GM19452 (cell line): ENCODE results near the gene NSD2.
"Not testable (repeated sequence)": the region's sequence is repeated elsewhere in the genome, so short reads cannot be mapped to it uniquely, and the experiment has no call there.

Experiments used
- ATAC-seq: cut with Tn5 transposase; IDR thresholded peaks from one replicate; pipeline ENCODE4 v1.9.1; 2021; ENCODE audit not compliant: unreplicated experiment

Gene NSD2

DNA sequence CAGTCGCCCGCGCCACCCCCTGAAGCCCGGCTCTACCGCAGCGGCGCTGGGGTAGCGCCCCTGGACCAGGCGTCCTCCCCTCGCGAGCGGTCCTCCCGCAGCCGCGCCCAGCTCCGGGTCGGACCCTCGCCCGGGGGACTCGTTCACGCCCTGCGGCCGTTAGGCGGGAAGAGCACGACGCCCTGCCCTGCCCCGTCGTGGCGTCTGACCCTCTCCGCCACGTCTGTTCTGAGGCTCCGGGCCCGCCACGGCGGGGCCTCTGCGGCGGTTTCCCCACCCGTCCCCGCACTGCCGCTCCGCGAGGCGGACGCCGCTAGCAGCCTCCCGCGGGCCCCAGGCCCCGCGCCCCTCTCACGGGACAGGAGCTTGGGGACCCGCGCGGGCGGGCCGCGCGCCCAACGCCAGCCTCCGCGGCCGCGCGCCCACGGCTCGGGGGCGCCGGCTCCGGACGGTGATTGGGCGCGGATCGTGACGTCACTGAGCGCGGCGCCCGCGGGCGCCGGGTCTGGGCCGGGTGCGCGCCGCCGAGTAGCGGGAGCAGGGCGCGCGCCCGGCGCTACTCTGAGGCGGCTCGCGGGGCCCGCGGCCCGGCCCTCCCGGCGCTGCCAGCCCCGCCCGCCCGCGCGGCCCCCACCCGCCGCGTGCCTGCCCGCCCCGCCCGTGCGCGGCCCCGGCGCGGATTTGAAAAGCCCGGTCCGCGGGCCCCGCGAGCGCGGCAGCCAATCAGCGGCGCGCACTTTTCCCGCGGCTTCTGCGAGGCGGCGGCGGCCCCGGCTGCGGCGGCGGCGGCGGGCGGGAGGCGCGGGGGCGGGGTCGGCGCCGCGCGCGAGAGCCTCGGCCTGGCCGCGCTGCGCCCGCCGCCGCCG is at the start of gene NSD2:
Gene NSD2 (plus strand): TSS at position 816 of the 866 bp plus-strand sequence. CDS start 29,262 bp downstream, outside the sequence.
- peak; percentile 66 for ATAC-seq

DNA sequence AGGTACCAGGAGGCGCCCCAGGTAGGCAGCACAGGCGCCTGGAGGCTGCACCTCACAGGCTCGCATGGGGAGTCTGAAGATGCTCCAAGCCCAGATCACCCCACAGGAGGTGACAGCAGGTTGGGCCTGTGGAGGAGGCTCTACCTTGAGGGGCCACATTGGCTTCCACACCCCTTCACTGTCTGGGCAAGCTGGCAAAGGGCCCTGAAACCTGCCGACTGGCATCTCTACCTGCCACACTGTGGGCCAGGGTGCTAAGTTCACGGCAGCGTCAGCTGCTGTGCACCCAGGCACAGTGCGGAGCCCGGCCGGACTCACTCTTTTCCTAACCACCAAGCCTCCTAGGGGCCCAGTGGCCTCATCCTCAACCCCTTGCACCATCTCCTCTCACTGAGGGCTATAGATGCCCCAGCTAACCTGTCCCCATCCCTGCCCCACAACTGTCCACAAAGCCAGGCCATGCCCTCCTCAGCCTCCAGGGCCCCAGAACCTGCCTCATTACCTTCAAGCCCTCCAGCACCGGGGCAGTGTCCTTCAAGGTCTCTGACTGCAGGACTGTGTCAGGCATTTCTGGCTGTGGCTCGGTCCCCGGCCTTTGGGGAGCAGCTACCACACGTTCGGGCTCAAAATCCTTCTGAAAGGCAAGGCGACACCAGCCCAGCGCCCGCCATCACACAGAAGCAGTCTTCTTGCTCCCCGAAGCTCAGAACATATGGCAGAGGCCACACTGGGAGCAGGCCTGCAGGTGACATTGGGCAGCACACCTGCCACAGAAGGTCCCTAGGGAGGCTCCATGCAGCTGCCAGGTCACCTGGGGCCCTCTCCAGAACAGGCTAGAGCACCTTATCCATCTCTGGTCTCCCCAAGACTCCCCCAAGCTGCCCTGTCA is 49.3 kb upstream of the NSD2 start:
- ATAC-seq = no peak

DNA sequence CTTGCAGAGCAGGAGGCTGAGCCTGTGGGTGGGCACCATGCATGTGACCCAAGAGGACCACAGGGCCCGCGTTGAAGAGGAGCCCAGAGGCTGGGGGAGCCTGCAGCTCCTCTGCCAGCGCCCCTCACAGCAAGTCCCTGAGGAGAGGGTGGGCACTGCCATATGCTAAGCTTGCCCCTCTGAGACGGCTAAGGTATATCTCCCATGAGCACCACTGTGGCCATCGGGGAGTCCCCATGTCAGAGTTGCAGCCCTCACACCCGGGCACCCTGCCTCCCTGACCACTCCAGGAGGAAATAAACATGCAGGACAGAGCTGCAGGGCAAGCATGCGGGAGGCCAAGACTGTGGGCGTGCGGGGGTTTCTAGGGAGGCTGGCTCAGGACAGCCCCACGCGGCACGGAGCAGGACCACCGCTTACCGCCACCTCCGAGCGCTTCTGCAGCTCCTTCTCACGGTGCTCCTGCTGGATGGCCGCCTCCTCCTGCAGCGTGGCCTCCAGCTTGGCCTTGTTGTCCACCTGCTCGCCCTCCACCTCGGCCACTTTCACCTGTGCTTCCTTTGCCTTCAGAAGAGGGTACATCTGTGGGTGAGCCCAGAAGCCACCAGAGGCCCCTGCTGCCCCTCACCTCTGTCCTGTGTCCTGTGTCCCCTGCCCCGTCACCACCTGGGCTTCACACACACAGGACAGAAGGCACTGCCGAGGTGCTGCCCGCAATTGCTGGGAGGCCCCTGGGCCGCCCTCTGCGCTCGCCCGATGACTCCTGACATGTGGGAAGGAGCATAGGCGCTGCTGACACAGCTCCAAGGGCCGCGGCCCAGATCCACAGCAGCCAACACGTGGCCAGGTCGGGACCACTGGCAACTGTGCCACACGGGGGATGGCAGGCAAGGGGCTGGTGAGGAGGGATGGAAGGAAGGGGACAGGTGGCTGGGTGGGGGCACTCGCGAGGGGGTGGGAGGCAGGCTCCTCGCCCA is 48.3 kb upstream of the NSD2 start:
- no peak for ATAC-seq

DNA sequence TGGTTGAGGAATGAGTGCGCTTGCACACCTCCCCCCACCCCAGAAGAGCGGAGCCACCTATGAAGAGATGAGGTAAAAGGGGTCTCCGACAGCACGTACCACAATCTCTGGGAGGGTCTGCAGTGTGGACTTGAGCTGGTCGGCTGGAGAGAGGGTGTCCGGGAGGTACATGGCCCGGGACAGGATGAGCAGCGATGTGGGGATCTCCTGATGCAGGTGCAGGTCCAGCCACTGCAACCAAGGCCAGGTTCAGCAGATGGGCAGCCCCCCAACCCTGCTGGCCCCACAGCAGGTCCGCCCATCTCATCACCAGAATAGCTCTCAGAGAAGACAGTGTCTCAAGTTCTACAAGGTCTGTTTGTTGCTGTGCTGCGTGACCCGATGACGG is 47.7 kb upstream of the NSD2 start:
- ATAC-seq = no peak

GRCh38 chr4:1824746-1825145 is 46.4 kb upstream of the NSD2 start:
- ATAC-seq = no peak

DNA sequence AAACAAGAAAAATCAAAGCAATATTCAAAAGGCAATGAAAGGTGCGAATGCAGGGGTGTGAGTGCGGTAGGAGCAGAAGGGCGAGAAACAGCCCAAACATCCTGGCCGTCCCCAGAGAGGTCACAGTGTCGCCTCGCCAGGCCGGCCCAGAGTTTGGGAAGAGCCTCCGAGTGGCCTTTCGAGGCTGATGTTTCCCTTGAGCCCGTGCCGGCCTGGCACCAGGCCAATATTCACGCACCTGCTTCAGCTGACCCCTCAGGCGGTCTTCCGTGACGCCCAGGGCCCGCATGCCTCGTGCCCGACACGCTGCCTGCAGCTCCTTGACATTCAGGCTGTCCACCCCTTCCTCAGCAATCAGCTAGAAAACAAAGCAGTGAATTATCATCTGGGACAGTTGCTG is 45.9 kb upstream of the NSD2 start:
- ATAC-seq = no peak

- ATAC-seq = no peak
Observed at GRCh38 chr4:1826531-1827350, 44.5 kb upstream of the NSD2 start.

DNA sequence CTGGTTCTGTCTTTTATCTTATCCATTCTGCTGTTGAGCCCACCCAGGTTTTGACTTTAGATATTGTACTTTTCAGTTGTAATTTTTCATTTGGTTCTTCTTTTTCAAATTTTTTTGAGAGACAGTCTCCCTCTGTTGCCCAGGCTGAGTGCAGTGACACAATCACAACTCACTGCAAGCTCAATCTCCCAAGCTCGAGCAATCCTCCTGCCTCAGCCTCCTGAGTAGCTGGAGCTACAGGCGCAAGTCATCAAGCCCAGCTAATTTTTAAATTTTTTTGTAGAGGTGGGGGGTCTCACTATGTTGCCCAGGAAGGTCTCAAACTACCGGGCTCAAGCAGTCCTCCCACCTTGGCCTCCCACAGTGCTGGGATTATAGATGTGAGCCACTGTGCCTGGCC is 41.0 kb upstream of the NSD2 start:
- no peak for ATAC-seq

GRCh38 chr4:1830642-1831228 is 40.5 kb upstream of the NSD2 start:
- no peak for ATAC-seq

GRCh38 chr4:1831331-1831730 is 39.9 kb upstream of the NSD2 start:
- ATAC-seq = no peak

GRCh38 chr4:1832690-1833089 is 38.5 kb upstream of the NSD2 start:
- no peak for ATAC-seq

DNA sequence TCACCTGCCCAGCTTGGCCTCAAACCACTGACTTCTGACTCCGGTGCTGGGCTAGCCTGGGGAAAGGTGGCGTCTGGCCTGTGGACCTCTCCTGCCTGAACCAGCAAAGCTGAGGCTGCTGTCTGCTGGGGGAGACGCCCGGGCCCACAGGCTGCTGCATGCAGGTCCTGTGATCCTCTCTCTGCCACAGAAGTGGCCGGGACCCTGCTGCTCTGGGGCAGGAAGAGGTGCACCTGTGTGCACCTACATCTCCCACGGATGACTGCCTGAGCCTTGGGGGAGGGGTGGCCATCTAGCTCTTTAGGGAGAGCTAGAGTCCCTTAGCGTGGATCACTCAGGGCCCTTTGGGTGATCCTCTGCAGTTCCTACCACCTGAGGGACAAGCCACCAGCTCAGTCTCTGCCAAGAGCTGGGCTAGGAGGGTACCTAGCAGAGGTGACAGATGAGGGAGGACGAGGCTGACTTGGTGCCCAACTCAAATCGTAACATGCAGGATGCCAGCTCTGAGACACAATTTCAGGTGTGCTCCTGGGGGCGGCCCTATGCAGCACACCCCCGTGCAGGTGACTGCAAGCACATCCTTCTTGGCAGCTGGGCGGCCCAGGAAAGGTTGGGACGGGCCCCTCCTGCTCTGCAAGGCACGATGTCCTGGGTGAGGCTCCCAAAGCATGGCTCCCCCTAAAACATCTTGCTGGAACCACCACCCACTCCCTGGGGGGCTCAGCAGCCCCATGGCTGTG is 37.7 kb upstream of the NSD2 start:
- ATAC-seq = no peak

DNA sequence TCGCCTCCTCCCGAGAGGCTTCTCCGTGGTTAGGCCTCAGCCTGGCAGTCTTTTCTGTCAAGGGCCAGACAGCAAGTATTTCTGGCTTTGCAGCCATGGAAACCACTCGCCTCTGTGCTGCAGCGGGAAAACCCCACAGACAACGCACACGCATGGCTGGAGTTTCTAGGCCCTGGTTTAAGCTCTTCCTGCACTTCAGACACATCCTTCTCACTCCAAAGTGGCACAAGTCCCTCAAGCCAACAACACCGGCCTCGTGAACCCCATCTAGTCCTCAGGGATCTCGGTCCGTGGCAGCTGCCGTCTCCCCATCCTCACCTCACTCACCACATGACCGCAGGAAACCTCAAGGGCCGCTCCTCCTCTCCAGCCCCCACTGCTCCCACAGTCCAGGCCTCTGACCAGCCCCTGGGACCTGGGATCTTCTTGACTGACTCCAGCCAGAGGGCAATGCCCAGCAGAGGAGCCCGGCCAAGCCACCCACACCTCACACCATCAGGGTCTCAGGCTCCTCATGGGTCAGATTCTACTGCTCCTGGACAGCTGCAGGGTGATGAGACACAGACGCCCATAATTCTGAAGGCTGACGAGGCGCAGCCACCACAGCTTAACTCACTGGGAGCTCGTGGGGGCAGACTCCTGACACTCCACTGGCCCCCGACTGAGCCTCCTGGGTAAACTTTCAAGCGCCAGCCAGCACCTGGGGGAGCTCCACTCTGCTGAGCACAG is 37.0 kb upstream of the NSD2 start:
- ATAC-seq = no peak

GRCh38 chr4:1835836-1836235 is 35.4 kb upstream of the NSD2 start:
- not testable (repeated sequence) for ATAC-seq

DNA sequence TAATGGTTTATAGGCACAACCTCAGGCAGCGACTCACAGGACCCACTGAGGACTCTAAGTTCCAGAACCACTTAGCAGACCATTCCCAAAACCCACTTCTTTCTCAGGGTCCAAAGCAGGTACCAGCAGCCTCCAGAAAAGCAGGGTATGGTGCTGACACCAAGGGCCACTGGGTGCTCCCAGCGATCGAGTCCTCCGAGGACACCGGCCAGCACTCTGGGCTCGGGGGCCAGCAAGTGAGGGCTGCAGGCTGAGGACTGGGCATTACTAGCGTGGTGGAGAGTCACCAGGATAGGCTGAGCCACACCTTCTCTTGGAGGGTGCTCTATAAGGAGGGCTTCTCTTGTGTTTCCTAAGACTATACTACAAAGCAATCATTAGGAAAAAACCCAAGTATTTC is 34.5 kb upstream of the NSD2 start:
- ATAC-seq = no peak

DNA sequence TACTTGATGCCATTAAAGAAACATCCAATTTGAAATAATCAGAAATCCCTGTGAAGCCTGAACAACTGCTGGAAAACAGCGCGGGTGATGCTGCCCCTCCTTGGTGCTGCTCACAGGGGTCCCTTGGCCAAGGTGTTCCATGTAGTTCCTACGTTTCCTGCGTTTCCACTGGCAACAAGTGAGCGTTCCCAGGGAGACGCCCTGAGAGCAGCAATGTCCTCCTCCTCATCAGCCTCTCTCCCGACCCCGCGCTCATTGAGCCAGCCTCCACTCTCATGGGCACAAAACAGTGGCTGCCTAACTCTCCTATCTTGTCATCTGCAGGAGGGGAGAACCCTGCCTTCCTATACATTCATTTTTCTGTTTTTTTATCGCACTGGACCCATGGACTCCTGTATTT is 34.1 kb upstream of the NSD2 start:
- no peak for ATAC-seq

GRCh38 chr4:1839282-1839681 is 31.9 kb upstream of the NSD2 start:
- no peak for ATAC-seq

DNA sequence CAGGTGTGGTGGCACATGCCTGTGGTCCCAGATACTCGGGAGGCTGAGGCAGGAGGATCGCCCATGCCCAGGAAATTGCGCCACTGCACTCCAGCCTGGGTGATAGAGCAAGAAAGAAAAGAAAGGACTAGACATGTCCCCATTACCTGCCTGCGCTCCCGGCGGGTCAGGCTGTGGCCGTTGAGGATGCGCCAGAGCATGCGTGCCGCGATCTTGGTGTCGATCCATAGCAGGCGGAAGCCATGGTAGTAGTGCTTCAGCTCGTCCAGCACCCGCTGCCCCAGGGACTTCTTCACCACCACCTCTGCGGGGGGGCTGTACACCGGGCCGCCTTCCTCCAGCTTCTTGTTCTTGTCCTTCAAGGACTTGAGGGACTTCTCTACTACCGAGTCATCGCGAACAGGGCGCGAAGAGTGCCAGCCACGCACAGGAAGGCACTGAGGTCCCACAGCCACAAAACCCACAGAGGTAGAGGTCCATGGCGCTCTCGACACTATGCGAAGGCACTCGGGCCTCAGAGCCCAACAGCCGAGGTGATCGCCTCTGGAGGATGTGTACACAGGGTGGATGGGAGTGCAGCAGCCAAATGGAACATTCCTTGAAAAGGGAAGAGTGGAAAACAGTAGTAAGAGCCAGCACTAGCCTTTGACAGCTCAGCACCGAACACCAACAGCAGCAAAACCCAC is 29.8 kb upstream of the NSD2 start:
- ATAC-seq = no peak
